LNCaP clone FGC (cell line): Measurements from ENCODE around the gene DEPDC1B.

Source experiments
- DNase-seq: peaks from one replicate; pipeline ENCODE4 v3.0.0-alpha.2; 2011; ENCODE audit warnings: low read depth
- H3K4me3 ChIP-seq: 2 replicates; pipeline ENCODE4 v1.5.1; 2011; ENCODE audit warnings: mild to moderate bottlenecking, low read depth, low read length, control low read depth
- CTCF ChIP-seq: IDR thresholded peaks from 2 replicates; pipeline ENCODE4 v1.5.1; 2012; ENCODE audit warnings: mild to moderate bottlenecking; ENCODE audit not compliant: control insufficient read depth, insufficient read depth; ENCODE audit errors: extremely low read depth

DEPDC1B gene

GRCh38 chr5:60671899-60672692, 27.9 kb downstream of the DEPDC1B start:
- TF ChIP-seq CTCF = no peak
- no peak overlapping the region for H3K4me3 ChIP-seq
- no peak for DNase-seq

- no peak for TF ChIP-seq CTCF
- DNase-seq = no peak
- no peak overlapping the region for H3K4me3 ChIP-seq
Measured at GRCh38 chr5:60670749-60671148, 29.2 kb downstream of the DEPDC1B start.

- no peak overlapping the region for H3K4me3 ChIP-seq
- DNase-seq = peak; percentile 30
- peak; percentile 47 for TF ChIP-seq CTCF
Measured at GRCh38 chr5:60668686-60669304, 31.2 kb downstream of the DEPDC1B start.

- no peak for DNase-seq
- TF ChIP-seq CTCF = no peak
- no peak overlapping the region for H3K4me3 ChIP-seq
Measured at GRCh38 chr5:60651872-60652620, 47.9 kb downstream of the DEPDC1B start.

GRCh38 chr5:60649288-60649917, 50.6 kb downstream of the DEPDC1B start:
- peak; percentile 68 for TF ChIP-seq CTCF
- H3K4me3 ChIP-seq = no peak overlapping the region
- DNase-seq = peak; percentile 46

- H3K4me3 ChIP-seq = no peak overlapping the region
- TF ChIP-seq CTCF = no peak
- no peak for DNase-seq
Measured at GRCh38 chr5:60648175-60648574, 51.8 kb downstream of the DEPDC1B start.
